Peyer's patch (tissue), 4 donors: Measurements from ENCODE around the gene MRE11. TPM values are rescaled to one million over a fixed set of nuclear protein-coding genes. Genes with fewer than 3 reads are reported as not detected.

Experiments
- DNase-seq, 3 donors: peaks; one replicate each; pipeline ENCODE4 v3.0.0-alpha.2; 2017 to 2019
- H3K27ac ChIP-seq, 4 donors: fragments of 200-600 bp; sonication (generic); one replicate each; pipeline ENCODE4 v1.5.1; 2016 to 2019
- H3K27me3 ChIP-seq, 2 donors: fragments of 200-600 bp; sonication (generic); one replicate each; pipeline ENCODE4 v1.5.1; 2019
- H3K36me3 ChIP-seq, 3 donors: fragments of 200-600 bp; sonication (generic); one replicate each; pipeline ENCODE4 v1.5.1; 2016 to 2019
- H3K4me1 ChIP-seq, 4 donors: fragments of 200-600 bp; sonication (generic); one replicate each; pipeline ENCODE4 v1.5.1; 2016 to 2019
- H3K4me3 ChIP-seq, 4 donors: fragments of 200-600 bp; sonication (generic); 1 replicate in 3 of 4; 2 replicates in 1 of 4; pipeline ENCODE4 v1.5.1; 2016 to 2019; ENCODE audit warnings: mild to moderate bottlenecking in 1 of 4
- H3K9me3 ChIP-seq, 4 donors: fragments of 200-600 bp; sonication (generic); one replicate each; pipeline ENCODE4 v1.5.1; 2016 to 2019; ENCODE audit warnings: mild to moderate bottlenecking in 1 of 4
- CTCF ChIP-seq, 6 experiments: fragments of 450-650 bp in 4 of 6; fragments of 200-600 bp in 2 of 6; sonication (generic) in 1 of 6; IDR thresholded peaks; one replicate each; pipeline ENCODE4 v1.5.1; 2017 to 2019; ENCODE audit warnings: antibody characterized with exemption in 6 of 6, mild to moderate bottlenecking in 3 of 6, moderate library complexity in 1 of 6
- POLR2A ChIP-seq, 2 donors: fragments of 450-650 bp; IDR thresholded peaks; one replicate each; pipeline ENCODE4 v1.5.1; 2017; ENCODE audit warnings: antibody characterized with exemption in 2 of 2, mild to moderate bottlenecking in 2 of 2, moderate library complexity in 2 of 2
- total RNA-seq, 4 donors: library from RNA; depleted of rRNA; stranded (reverse); fragments of >200 nt; gene quantifications; one replicate each; pipeline ENCODE4 v1.1.0, GENCODE V29; 2016

Gene MRE11
- total RNA-seq, 4 donors from 2014 or later = 9.7 to 38.0 (median 14.1) TPM

- H3K9me3 ChIP-seq = no peaks in the 10 kb centered on the region
- H3K27ac ChIP-seq = no peak overlapping the region
- H3K4me1 ChIP-seq = peaks cover 0 to 6% (median 0%) of the 10 kb centered on the region in 4 donors
- H3K36me3 ChIP-seq = no peaks in the 10 kb centered on the region
- no peak for DNase-seq
- TF ChIP-seq POLR2A (IDR thresholded peaks at IDR 0.05) = no peak
- no peak for TF ChIP-seq CTCF (IDR thresholded peaks at IDR 0.05)
- H3K4me3 ChIP-seq = peak overlapping the region in 1 of 4 donors; percentile 40
- H3K27me3 ChIP-seq = peaks cover 0 to 10% of the 10 kb centered on the region in 2 donors
Measured at GRCh38 chr11:94401773-94402265, 91.8 kb downstream of the MRE11 start.

GRCh38 chr11:94400839-94401772, 92.5 kb downstream of the MRE11 start, which contains the start of gene GPR83:
GPR83 (minus strand) TSS chr11:94401419; CDS start chr11:94401247, 172 bp downstream.
- Histone ChIP-seq H3K36me3 (no peaks in the 10 kb centered on the region), H3K4me1 (peaks cover 0 to 6% (median 0%) of the 10 kb centered on the region in 4 donors), H3K27me3 (peaks cover 0 to 10% of the 10 kb centered on the region in 2 donors), H3K9me3 (no peaks in the 10 kb centered on the region), H3K27ac (no peak within 1 kb of the TSS), H3K4me3 (peak within 1 kb of the TSS in 1 of 4 donors; percentile 40)
- DNase-seq = no peak
- TF ChIP-seq POLR2A (IDR thresholded peaks at IDR 0.05) (no peak), CTCF (IDR thresholded peaks at IDR 0.05) (no peak)

GRCh38 chr11:94400457-94400838, 93.2 kb downstream of the MRE11 start:
- no peaks in the 10 kb centered on the region for H3K9me3 ChIP-seq
- peaks cover 0 to 6% (median 0%) of the 10 kb centered on the region in 4 donors for H3K4me1 ChIP-seq
- no peak for DNase-seq
- TF ChIP-seq CTCF (IDR thresholded peaks at IDR 0.05) (no peak), POLR2A (IDR thresholded peaks at IDR 0.05) (no peak)
- H3K27me3 ChIP-seq = peaks cover 0 to 10% of the 10 kb centered on the region in 2 donors
- H3K27ac ChIP-seq = no peak overlapping the region
- no peak overlapping the region for H3K4me3 ChIP-seq
- H3K36me3 ChIP-seq = no peaks in the 10 kb centered on the region

- DNase-seq = no peak
- no peak for TF ChIP-seq POLR2A (IDR thresholded peaks at IDR 0.05)
- no peak for TF ChIP-seq CTCF (IDR thresholded peaks at IDR 0.05)
- Histone ChIP-seq H3K27ac (no peak overlapping the region), H3K9me3 (no peaks in the 10 kb centered on the region), H3K27me3 (peaks cover 0 to 10% of the 10 kb centered on the region in 2 donors), H3K4me1 (peaks cover 0 to 6% (median 0%) of the 10 kb centered on the region in 4 donors), H3K4me3 (no peak overlapping the region), H3K36me3 (no peaks in the 10 kb centered on the region)
Measured at GRCh38 chr11:94400050-94400449, 93.6 kb downstream of the MRE11 start.

- no peak overlapping the region for H3K4me3 ChIP-seq
- peaks cover 0 to 6% (median 0%) of the 10 kb centered on the region in 4 donors for H3K4me1 ChIP-seq
- no peaks in the 10 kb centered on the region for H3K36me3 ChIP-seq
- peaks cover 0 to 10% of the 10 kb centered on the region in 2 donors for H3K27me3 ChIP-seq
- no peak for TF ChIP-seq POLR2A (IDR thresholded peaks at IDR 0.05)
- no peak for TF ChIP-seq CTCF (IDR thresholded peaks at IDR 0.05)
- no peaks in the 10 kb centered on the region for H3K9me3 ChIP-seq
- DNase-seq = no peak
- H3K27ac ChIP-seq = no peak overlapping the region
Measured at GRCh38 chr11:94398101-94398500, 95.5 kb downstream of the MRE11 start.
